T-helper 1 cell treated with Interleukin-12 subunit alpha and Interleukin-12 subunit beta and Interleukin-4 antibody, amounts not matched to agents 30 μg/mL and 1 μg/mL, for 36 hours (primary cell): ENCODE measurements around the gene SP4.

Experiments
- H3K27ac Mint-ChIP-seq: one replicate; pipeline ENCODE4 v1.8.0; 2021; ENCODE audit warnings: mild to moderate bottlenecking, mixed read lengths
- H3K27me3 Mint-ChIP-seq: one replicate; pipeline ENCODE4 v1.8.0; 2021; ENCODE audit warnings: low read depth, mixed read lengths
- H3K36me3 Mint-ChIP-seq: one replicate; pipeline ENCODE4 v1.8.0; 2021; ENCODE audit warnings: low read depth, mixed read lengths
- H3K4me1 Mint-ChIP-seq: one replicate; pipeline ENCODE4 v1.8.0; 2021; ENCODE audit warnings: low read depth, mixed read lengths
- H3K4me3 Mint-ChIP-seq: one replicate; pipeline ENCODE4 v1.8.0; 2021; ENCODE audit warnings: mild to moderate bottlenecking, moderate library complexity, mixed read lengths
- H3K9me3 Mint-ChIP-seq: one replicate; pipeline ENCODE4 v1.8.0; 2021; ENCODE audit warnings: mixed read lengths

Gene SP4

GRCh38 chr7:21427871-21428658 lies at the start of gene SP4:
TSS of gene SP4 (plus strand) at chr7:21428083. CDS start at chr7:21428252, 169 bp downstream.
- Mint-ChIP-seq H3K36me3 (peaks cover 25% of the 10 kb centered on the region), H3K27ac (peak within 1 kb of the TSS; percentile 100), H3K4me1 (peaks cover 45% of the 10 kb centered on the region), H3K9me3 (no peaks in the 10 kb centered on the region), H3K4me3 (peak within 1 kb of the TSS; percentile 100), H3K27me3 (no peaks in the 10 kb centered on the region)

DNA sequence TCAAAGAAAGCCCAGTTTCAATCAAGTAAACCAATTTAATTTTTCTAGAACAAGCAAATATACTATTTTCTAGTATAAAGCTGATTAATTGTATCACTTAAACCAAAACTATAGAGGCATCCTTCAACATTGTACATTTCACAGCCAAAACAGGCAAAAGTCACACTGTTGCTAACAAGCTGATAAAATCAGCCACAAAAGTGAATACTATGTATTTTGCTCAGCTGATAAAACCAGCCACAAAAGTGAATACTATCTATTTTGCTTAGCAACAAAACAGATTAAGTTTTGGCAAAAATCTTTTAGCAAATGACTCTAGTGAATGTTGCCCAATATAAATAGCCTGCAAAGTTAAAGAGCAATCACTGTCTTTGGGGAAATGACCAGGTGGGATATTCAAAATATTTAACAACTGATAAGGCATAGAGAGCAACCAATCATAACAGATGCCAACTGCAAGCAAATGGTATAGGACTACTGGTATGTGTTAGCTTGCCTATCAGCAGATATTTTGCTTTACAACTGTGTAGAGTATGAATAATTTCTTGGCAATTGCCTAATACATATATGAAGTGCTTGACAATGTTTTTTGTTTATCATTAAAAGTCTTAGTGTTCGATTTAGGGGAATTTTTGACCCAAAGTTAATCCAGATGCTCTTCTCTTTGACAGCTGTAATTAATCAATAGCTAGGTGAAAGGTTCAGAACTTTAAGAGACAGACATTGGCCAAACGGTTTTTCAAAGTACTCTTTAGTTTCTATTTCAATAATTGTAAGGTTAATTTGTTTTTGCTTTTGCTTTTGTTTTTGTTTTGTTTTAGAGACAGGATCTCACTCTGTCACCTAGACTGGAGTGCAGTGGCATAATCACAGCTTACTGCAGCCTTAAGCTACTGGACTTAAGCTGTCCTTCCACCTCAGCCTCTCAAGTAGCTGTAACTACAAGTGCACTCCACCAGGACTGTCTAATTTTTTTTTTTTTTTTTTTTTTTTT lies 44.4 kb upstream of the SP4 start:
- Mint-ChIP-seq H3K4me3 (peak overlapping the region; percentile 53), H3K27me3 (no peaks in the 10 kb centered on the region), H3K27ac (peak overlapping the region; percentile 80), H3K4me1 (peaks cover 34% of the 10 kb centered on the region), H3K9me3 (peaks cover 10% of the 10 kb centered on the region), H3K36me3 (peaks cover 11% of the 10 kb centered on the region)

- H3K4me1 Mint-ChIP-seq: peaks cover 3% of the 10 kb centered on the region
- H3K27me3 Mint-ChIP-seq: peaks cover 9% of the 10 kb centered on the region
- H3K9me3 Mint-ChIP-seq: peaks cover 20% of the 10 kb centered on the region
- no peak overlapping the region for H3K27ac Mint-ChIP-seq
- H3K36me3 Mint-ChIP-seq: peaks cover 5% of the 10 kb centered on the region
- no peak overlapping the region for H3K4me3 Mint-ChIP-seq
Measured at GRCh38 chr7:21393937-21394336, 33.9 kb upstream of the SP4 start.

DNA sequence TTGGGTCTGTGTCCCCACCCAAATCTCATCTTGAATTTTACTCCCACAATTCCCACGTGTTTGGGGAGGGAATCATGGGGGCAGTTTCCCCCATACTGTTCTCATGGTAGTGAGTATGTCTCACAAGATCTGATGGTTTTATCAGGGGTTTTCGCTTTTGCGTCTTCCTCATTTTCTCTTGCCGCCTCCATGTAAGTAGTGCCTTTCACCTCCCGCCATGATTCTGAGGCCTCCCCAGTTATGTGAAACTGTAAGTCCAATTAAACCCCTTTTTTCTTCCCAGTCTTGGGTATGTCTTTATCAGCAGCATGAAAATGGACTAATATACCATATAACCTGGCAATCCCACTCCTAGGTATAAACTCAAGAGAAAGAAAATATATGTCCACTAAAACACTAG lies 25.9 kb upstream of the SP4 start:
- peaks cover 46% of the 10 kb centered on the region for H3K9me3 Mint-ChIP-seq
- peaks cover 6% of the 10 kb centered on the region for H3K4me1 Mint-ChIP-seq
- H3K4me3 Mint-ChIP-seq: no peak overlapping the region
- peaks cover 15% of the 10 kb centered on the region for H3K36me3 Mint-ChIP-seq
- peaks cover 8% of the 10 kb centered on the region for H3K27me3 Mint-ChIP-seq
- H3K27ac Mint-ChIP-seq: no peak overlapping the region

DNA sequence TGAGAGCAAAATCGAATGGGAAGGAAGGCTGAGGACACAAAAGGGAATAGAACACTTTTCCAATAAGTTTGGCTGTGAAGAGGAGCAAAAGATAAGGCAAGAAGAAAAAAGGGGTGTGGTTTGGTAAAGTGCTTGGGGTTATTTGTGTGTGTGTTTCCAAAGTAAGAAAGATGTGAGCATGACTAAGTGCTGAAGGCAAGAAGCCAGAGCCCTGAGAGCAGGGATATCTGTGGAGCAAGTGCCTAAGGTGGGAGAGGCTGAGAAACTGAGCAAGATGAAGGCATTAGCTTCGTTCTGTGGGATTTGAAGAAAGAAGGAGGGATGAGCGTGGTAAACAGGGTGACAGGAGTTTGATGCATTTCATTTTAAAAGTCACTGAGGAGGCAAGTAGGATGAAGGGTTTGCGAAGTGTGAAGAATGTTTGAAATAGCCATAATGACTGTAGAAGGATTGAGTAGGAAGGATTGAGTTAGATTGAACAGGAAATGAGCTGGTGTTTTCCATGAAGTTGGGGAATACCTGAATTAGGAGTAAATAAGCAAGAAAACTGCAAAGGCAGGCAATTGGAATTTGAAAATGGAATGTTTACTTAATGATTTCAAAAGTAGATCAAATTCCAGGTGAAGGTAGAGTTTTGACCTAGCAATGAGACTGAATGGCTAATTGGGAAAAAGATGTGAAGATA lies 19.9 kb upstream of the SP4 start:
- Mint-ChIP-seq H3K4me3 (no peak overlapping the region), H3K27ac (peak overlapping the region; percentile 34), H3K4me1 (peaks cover 39% of the 10 kb centered on the region), H3K36me3 (peaks cover 18% of the 10 kb centered on the region), H3K9me3 (peaks cover 21% of the 10 kb centered on the region), H3K27me3 (peaks cover 8% of the 10 kb centered on the region)

DNA sequence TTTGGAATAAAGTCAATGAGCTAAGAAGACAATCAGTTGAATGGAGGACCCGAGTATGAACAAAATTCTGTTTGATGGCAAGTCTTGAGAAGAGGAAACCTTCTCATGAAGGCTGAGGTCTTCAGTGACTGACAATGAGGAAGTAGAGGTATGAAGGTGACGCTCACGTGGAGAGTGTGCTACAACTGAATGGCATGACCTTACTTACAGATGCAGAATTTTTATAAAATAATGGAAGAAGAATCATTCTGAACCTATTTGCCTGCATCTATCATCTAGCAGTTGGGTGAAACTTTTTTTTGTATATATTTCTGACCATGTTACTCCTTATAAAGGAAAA lies 19.4 kb upstream of the SP4 start:
- H3K27ac Mint-ChIP-seq: no peak overlapping the region
- peaks cover 18% of the 10 kb centered on the region for H3K9me3 Mint-ChIP-seq
- H3K4me3 Mint-ChIP-seq: no peak overlapping the region
- H3K27me3 Mint-ChIP-seq: peaks cover 8% of the 10 kb centered on the region
- peaks cover 20% of the 10 kb centered on the region for H3K36me3 Mint-ChIP-seq
- peaks cover 44% of the 10 kb centered on the region for H3K4me1 Mint-ChIP-seq

- Mint-ChIP-seq H3K4me3 (peak overlapping the region; percentile 63), H3K9me3 (peaks cover 17% of the 10 kb centered on the region), H3K27ac (peak overlapping the region; percentile 94)
Measured at GRCh38 chr7:21412410-21412851, 15.5 kb upstream of the SP4 start.

DNA sequence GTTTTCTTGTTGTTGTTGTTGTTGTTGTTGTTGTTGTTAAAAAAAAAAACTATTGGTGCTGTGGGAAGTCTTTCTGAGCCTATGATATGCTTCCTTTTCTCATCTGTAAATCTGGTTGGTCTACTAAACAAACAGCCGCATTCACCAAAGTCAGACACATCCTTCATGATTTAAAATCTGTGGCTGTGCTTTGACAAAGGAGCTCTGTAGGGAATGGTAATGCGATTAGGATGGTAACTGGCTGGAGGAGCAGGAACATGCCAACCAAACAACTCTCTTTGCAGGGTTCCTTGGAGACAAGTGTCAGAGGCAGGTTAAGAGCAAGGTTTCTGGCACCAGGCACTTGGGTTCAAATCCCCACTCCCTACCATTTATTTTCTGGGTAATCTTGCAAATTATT lies 14.9 kb upstream of the SP4 start:
- Mint-ChIP-seq H3K36me3 (peaks cover 26% of the 10 kb centered on the region), H3K4me3 (peak overlapping the region; percentile 63), H3K4me1 (peaks cover 56% of the 10 kb centered on the region), H3K27ac (peak overlapping the region; percentile 94), H3K27me3 (no peaks in the 10 kb centered on the region), H3K9me3 (peaks cover 16% of the 10 kb centered on the region)

More at GRCh38 chr7:21412410-21412851, 15.5 kb upstream of the SP4 start:
- Mint-ChIP-seq H3K36me3 (peaks cover 28% of the 10 kb centered on the region), H3K27me3 (no peaks in the 10 kb centered on the region), H3K4me1 (peaks cover 56% of the 10 kb centered on the region)

GRCh38 chr7:21413502-21413901 lies 14.4 kb upstream of the SP4 start:
- peaks cover 51% of the 10 kb centered on the region for H3K4me1 Mint-ChIP-seq

GRCh38 chr7:21414795-21415393 lies 13.0 kb upstream of the SP4 start:
- Mint-ChIP-seq H3K4me1 (peaks cover 48% of the 10 kb centered on the region), H3K27ac (peak overlapping the region; percentile 5), H3K9me3 (peaks cover 15% of the 10 kb centered on the region), H3K36me3 (peaks cover 19% of the 10 kb centered on the region), H3K27me3 (no peaks in the 10 kb centered on the region), H3K4me3 (no peak overlapping the region)

More at GRCh38 chr7:21413502-21413901, 14.4 kb upstream of the SP4 start:
- Mint-ChIP-seq H3K4me3 (peak overlapping the region; percentile 20), H3K27ac (peak overlapping the region; percentile 67), H3K27me3 (no peaks in the 10 kb centered on the region), H3K9me3 (peaks cover 15% of the 10 kb centered on the region), H3K36me3 (peaks cover 22% of the 10 kb centered on the region)

- peaks cover 15% of the 10 kb centered on the region for H3K9me3 Mint-ChIP-seq
- H3K27ac Mint-ChIP-seq: no peak overlapping the region
- H3K4me1 Mint-ChIP-seq: peaks cover 29% of the 10 kb centered on the region
- H3K4me3 Mint-ChIP-seq: no peak overlapping the region
- H3K36me3 Mint-ChIP-seq: peaks cover 17% of the 10 kb centered on the region
- H3K27me3 Mint-ChIP-seq: no peaks in the 10 kb centered on the region
Measured at GRCh38 chr7:21417647-21418046, 10.2 kb upstream of the SP4 start.

DNA sequence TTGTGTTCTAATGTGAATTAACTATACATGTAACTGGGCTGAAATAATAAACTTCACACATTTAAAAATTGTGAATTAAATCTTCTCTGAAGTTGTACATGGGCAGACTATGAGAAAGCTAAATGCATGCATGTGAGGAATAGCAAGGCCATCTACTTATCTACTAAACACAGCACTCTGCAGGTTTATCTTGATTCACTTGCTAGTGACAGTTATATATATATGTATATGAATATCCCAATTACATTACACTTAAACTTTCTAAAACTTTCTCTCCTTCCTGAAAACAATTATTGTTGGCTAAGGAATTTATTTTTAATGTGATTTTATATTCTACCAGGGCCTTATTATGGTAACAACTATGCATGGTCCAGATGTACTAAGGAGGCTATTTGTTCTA lies 5.1 kb upstream of the SP4 start:
- H3K36me3 Mint-ChIP-seq: peaks cover 1% of the 10 kb centered on the region
- peaks cover 3% of the 10 kb centered on the region for H3K9me3 Mint-ChIP-seq
- peaks cover 18% of the 10 kb centered on the region for H3K4me1 Mint-ChIP-seq
- H3K4me3 Mint-ChIP-seq: no peak overlapping the region
- H3K27me3 Mint-ChIP-seq: no peaks in the 10 kb centered on the region
- no peak overlapping the region for H3K27ac Mint-ChIP-seq

- Mint-ChIP-seq H3K9me3 (no peaks in the 10 kb centered on the region), H3K36me3 (peaks cover 15% of the 10 kb centered on the region), H3K4me3 (no peak overlapping the region), H3K4me1 (peaks cover 33% of the 10 kb centered on the region), H3K27ac (no peak overlapping the region), H3K27me3 (no peaks in the 10 kb centered on the region)
Measured at GRCh38 chr7:21425290-21425689, 2.6 kb upstream of the SP4 start.
